ENCODE data around the gene MERTK.

GRCh38 chr2:112061299-112061698 is 162.9 kb downstream of the MERTK start:
- no peak for TF ChIP-seq CTCF (IDR thresholded peaks at IDR 0.05)
- TF ChIP-seq EZH2 (IDR thresholded peaks at IDR 0.05; ENCODE audit: borderline replicate concordance, insufficient read depth, low read depth, low read length, poor library complexity, severe bottlenecking) = no peak
